SIG-M5 treated with dmso at 0.1 percent for 504 hours (cell line): Measurements from ENCODE around the gene TCF25.
"Not testable (repeated sequence)": the region's sequence is repeated elsewhere in the genome, so short reads cannot be mapped to it uniquely, and the experiment has no call there.

ENCODE experiments used
- DNase-seq: peaks from one replicate; lab custom pipeline; 2025; ENCODE audit not compliant: unreplicated experiment; lab: John Stamatoyannopoulos, UW

TCF25 gene, protein sequence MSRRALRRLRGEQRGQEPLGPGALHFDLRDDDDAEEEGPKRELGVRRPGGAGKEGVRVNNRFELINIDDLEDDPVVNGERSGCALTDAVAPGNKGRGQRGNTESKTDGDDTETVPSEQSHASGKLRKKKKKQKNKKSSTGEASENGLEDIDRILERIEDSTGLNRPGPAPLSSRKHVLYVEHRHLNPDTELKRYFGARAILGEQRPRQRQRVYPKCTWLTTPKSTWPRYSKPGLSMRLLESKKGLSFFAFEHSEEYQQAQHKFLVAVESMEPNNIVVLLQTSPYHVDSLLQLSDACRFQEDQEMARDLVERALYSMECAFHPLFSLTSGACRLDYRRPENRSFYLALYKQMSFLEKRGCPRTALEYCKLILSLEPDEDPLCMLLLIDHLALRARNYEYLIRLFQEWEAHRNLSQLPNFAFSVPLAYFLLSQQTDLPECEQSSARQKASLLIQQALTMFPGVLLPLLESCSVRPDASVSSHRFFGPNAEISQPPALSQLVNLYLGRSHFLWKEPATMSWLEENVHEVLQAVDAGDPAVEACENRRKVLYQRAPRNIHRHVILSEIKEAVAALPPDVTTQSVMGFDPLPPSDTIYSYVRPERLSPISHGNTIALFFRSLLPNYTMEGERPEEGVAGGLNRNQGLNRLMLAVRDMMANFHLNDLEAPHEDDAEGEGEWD

DNA sequence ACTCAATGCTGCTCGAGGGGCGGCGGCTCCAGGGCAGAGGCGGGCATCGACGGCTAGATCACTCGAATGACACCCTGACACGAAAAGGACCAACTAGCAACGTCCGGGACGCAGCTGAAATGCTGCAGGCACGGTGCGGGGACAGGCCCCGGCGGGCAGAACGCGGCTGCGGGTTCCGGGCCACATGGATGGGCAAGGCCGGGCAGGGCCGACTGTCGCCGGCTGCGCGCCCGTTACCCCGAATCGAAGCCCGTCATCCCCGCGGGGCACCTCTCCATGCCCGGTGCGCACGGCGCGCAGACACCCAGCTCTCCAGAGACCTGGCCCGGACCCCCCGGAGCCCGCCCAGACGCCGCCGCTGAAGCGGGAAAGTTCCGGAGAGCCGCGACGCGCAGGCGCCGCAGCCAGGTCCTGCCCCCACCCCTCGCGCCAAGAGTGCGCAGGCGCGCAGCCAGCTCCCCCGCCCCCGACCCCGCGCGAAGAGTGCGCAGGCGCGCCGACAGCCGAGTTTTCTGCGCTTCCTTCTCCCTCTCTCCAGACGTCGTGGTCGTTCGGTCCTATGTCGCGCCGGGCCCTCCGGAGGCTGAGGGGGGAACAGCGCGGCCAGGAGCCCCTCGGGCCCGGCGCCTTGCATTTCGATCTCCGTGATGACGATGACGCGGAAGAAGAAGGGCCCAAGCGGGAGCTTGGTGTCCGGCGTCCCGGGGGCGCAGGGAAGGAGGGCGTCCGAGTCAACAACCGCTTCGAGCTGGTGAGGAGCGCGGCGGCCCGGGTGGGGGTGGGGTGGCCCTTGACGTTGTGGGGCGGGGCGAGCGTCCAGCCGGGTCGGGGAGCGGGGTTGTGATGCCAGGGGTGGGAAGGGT is at the start of gene TCF25:
TSS of gene TCF25 (plus strand) at position 484 of the 863 bp plus-strand sequence. CDS start at position 560, 76 bp downstream.
- peak; percentile 75 for DNase-seq

DNA sequence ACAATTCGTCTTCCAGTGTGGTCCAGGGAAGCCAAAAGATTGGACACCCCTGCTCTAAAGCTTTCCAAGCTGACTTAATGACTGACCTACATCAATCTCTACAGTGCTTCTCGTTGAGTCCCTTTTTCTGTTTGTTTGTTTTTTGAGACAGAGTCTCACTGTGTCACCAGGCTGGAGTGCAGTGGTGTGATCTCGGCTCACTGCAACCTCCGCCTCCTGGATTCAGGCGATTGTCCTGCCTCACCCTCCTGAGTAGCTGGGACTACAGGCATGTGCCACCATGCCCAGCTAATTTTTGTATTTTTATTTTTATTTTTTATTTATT is 49.6 kb upstream of the TCF25 start:
- not testable (repeated sequence) for DNase-seq

DNA sequence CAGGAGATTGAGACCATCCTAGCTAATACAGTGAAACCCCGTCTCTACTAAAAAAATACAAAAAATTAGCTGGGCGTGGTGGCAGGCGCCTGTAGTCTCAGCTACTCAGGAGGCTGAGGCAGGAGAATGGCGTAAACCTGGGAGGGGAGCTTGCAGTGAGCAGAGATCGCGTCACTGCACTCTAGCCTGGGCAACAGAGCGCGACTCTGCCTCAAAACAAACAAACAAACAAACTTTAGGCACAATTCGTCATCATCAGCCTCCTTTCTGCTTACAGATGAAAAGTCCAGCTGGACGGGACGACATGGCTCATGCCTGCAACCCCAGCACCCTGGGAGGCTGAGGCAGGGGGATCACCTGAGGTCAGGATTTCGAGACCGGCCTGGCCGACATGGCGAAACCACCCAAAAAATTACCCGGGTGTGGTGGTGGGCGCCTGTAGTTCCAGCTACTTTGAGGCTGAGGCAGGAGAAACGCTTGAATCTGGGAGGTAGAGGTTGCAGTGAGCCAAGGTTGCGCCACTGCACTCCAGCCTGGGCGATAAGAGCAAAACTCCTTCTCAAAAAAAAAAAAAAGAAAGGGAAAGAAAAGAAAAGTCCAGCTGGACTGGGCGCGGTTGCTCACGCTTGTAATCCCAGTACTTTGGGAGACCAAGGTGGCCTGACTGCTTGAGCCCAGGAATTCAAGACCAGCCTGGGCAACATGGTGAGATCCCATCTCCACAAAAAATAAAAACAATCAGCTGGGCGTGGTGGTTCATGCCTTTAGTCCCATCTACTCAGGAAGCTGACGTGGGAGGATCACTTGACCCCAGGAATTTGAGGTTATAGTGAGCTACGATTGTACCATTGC is 46.6 kb upstream of the TCF25 start:
- DNase-seq: no peak

DNA sequence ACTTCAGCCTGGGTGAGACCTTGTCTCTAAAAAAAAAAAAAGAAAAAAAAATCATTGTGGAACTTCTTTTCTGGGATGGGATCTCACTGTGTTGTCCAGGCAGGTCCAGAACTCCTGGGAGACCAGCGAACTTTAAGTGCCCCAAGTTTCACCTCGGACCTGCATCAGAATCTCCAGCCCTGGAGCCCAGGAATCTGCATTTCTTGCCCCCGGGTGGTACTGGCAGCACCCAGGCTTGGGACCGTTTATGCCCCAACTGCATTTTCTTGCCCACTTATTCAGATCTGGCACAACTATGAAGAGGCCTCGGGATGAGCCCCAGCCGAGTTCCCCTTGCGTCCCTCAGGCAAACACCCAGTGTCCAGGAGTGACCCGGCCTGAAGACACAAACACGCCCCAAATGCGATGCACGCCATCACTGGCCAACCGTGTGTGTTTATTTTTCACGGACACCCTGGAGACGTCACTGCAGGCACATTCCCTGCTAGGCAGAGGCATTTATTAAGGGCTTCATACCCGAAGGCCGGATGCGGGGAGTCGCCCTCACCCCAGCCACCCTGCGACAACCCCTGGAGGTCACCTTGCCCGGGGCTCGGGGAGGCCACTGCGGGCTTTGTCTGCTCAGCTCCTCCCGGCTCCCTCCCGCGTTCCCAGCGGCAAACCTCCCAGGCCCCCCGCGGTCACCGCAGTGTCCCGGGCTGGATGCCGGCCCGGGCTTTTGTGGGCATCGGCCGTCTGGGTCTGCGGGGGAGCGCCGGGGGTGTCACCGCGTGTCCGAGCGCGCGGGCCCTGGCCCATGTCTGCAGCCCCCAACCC is 45.8 kb upstream of the TCF25 start:
- DNase-seq: peak; percentile 39

DNA sequence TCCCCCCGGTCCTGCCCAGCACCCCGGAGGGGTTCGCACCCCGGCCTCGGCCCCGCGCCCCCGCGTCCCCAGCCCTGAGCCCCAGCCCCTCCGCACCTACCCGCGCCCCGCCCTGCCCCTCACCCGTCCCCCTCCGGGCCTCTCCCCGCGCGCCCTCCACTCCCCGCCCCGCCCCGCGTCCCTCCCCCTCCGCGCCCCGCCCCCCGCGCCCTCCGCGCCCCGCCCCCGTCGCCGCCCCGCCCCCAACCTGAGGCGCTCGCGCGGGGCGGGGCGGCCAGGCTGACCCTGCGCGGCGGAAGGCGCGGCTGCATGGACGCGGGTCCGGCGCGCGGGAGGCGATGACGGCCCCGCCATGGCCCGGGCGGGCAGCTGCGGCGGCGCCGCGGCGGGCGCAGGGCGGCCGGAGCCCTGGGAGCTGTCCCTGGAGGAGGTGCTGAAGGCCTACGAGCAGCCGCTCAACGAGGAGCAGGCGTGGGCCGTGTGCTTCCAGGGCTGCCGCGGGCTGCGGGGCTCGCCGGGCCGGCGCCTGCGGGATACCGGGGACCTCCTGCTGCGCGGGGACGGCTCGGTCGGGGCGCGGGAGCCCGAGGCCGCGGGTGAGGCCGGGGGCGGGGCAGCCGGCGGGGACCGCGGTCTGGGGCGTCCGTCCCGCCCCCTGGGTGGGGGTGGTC is 45.1 kb upstream of the TCF25 start, which contains the start of gene SPIRE2:
TSS of gene SPIRE2 (plus strand) at position 277 of the 671 bp plus-strand sequence. CDS start at position 353, 76 bp downstream.
- DNase-seq: peak; percentile 52

DNA sequence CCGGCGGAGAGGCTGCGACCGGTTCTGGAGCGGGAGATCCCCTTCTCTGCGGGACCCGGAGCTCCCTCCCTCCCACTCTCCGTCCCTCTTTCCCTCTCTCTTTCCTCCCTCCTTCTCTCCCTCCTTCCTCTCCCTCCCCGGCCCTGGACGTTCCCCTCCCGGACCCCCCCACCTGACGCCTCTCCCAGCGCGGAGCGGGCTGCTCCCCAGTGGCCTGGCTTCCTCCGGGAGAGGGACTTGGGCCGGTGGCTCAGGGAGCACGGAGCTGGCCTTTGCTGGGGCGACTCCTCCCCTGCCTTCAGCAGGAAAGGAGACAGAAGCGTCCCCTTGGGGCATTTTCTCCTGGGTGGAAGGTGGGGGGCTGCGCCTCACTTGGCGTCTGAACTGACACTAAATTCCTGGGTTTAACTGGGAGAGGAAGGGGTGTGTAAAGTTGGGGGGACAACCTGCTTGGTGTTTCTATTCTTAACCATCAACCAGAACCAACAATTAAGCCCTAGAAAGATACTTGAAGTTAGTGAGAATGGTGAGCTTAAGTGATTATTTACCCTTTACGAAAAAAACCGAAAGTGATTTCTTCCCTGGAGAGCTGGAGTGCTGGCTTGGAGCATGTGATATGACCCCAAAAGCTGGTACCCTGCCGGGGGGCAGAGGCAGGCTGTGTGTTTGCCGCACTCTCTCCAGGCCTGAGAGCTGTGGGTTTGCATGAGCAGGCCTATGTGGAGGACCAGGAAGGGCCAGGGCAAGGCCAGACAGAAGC is 44.3 kb upstream of the TCF25 start:
- DNase-seq: no peak

DNA sequence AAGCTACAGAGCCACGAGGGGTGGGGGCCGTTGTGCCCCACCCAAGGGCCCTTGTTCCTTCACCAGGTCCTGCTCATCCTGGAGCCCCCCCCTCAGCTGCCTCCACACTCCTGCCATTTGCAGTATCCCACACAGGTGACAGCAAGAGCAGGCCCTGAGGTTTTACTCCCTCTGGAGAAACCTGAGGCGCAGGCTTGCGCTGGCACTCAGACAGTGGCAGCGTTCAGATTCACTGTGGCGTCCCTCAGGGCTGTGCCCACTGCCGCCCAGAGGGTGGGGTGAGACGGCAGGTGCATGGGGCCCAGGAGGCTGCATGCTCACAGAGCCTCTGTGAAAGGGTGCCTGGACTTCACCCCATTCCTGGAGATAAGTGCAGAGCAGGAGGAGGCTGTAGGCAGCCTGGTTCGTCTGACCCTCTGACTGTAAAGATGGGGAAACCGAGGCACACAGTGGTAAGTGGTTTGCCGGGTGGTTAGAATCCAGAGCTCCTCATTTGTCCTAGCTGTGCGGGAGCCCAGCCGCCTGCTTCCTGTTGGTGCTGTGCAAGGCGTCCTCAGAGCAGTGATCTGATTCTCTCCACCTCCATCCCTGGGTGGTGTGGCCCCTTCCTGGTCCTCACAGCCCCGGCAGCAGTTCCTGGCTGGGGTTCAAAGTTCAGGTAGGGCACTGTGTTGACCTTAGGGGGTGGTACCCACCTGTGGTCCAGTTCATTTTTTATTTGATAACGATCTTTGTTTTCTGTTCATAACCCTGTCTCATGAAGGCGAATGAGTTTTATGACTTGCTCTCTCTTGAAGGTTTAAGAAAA is 43.6 kb upstream of the TCF25 start:
- no peak for DNase-seq

DNA sequence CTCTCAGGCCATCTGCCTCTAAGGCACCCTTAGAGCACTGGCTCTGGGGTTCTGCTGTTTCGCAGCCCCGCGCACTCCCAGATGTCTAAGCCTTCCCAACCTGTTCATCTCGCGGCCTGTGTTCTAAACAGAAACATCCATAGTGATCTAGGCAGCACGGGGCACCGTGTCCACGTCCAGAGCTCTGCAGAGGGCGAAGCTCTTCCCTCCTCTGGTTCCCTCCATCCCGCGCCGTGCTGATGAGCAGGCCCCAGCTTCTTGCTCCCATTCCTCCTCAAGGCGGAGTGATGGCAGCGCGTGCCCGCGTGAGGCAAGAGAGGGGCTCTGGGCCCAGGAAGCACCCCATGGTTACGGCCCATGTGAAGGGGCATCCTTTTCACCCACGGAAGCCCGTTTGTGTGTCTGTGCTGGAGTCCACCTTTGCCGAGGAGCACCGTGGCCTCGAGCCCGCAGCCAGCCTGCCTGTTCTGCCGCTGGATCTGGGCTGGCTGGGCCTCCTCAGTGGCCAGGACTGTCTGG is 41.5 kb upstream of the TCF25 start:
- DNase-seq: no peak

DNA sequence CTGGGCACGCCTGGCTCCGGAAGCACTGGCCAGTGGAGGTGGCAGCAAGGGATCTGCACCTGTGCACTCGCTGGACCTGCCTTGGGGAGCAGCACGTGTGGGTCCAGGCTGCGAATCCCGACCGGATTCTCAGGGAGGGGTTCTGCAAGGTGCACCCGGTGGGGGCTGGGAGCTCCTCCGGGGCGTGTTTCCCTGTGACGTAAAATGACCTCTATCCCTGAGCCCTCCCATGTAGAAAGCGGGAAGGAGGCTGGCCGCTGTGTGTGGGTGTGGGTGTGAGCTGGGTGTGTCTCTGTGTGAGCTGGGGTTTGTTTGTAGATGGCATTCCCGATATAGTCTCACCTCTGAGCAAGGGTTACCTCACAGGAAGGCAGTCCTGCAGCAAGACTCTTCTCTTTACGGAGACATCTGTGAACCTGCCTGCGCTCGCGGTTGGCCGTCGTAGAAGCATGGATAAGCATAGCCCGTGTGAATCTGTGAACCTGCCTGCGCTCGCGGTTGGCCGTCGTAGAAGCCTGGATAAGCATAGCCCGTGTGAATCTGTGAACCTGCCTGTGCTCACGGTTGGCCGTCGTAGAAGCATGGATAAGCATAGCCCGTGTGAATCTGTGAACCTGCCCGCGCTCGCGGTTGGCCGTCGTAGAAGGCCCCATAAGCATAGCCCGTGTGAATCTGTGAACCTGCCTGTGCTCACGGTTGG is 39.6 kb upstream of the TCF25 start:
- peak; percentile 72 for DNase-seq

DNA sequence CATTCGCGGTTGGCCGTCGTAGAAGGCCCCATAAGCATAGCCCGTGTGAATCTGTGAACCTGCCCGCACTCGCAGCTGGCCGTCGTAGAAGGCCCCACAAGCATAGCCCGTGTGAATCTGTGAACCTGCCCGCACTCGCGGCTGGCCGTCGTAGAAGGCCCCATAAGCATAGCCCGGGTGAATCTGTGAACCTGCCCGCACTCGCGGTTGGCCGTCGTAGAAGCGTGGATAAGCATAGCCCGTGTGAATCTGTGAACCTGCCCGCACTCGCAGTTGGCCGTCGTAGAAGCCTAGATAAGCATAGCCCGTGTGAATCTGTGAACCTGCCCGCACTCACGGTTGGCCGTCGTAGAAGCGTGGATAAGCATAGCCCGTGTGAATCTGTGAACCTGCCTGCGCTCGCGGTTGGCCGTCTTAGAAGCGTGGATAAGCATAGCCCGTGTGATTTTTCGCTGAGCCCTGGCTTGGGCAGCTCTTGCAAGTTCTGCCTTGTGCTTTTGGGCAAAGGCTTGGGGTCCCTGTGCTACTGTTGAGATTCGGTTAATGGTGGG is 38.5 kb upstream of the TCF25 start:
- not testable (repeated sequence) for DNase-seq

DNA sequence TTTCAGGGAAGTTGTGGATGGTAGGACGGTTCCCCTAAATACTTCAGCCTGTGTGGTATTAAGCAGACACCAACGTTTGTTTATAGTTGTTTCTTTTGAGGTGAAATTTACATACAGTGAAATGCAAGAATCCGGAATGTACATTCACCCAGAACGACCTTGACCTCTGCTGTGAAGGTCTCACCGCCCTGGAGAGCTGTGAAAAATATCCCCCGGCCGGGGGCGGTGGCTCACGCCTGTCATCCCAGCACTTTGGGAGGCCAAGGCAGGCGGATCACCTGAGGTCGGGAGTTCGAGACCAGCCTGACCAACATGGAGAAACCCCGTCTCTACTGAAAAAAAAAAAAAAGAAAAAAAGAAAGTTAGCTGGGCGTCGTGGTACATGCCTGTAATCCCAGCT is 36.9 kb upstream of the TCF25 start:
- not testable (repeated sequence) for DNase-seq

DNA sequence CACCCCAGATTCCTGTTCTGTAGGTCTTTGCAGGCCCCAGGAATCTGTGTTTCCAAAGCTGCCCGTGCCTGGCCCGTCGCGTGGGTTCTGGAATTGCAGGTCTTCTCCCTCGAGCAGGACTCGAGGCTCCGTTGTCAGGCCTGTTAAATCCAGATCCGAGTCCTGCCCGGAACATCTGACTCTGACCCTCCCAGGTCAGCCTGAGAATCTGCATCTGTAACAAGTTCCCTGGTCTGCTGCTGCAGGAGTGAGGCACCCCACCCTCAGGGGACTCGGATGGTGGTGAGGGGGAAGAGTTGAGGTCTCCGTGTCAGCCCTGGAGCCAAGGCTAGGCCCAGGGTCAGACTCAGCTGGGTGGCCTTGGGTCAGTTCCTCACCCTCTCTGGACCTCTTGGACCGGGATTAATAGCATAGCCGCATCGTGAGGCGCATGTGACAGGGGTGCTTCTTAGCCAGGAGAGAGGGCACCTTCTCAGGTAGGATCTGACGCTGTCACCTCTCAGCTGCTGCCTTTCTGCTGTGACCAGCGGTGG is 36.3 kb upstream of the TCF25 start:
- DNase-seq: no peak

DNA sequence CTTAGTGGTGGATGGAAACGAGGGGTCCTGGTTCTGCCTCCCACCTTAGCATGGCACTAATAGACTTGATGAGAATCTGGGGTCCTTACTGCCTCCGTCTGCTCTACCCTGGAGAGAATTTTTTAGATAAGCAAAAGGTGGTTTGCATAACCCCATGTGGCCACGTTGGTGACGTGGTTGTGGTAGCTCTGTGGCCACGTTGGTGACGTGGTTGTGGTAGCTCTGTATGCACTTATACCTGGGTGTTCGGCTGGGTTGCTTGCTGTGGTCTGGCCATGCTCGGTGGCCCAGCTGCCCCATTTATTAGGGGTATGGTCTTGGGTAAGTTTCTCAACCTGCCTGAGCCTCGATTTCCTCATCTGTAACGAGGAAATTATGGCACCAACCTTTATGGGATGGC is 32.1 kb upstream of the TCF25 start:
- no peak for DNase-seq

DNA sequence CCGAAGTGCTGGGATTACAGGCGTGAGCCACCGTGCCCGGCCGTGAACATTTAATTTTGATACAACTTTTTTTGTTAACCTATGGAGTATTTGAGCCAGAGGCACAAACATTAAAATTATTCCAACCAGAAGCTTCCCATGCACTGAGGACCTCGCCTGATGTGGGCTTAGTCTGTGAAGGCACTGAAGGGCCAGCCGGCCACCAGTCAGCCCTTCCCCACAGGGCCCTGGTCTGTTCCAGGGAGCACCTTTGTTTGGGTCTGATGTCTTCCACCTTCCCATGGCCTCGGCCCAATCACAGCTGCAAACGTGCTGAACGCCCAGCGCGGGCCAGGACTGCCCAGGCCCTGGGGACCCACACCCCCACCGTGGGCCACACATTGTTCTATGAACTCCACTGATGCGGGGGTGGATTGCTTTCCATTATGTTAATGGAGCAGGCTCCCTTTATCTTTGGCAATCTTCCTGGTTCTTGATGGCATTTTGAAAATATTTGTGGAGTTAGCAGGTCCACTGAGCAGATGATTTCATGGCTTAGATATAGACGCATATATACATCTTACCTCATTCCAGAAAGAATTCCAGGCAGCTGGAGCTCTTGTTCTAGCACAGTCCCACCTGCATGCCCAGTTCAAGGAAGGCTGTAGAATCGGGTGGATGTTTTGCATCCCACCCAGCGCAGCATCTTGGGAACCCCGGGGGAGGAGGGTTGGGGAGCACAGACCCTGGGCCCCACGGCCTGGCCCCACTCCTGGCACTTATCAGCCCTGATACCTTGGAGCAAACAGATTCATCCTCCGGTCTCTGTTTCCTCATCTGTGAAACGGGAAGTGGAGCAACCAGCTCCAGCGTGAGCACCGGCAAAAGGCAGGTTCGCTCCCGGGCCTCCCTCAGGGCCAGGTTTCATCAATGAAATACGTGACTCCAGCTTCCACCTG is 30.7 kb upstream of the TCF25 start:
- peak; percentile 56 for DNase-seq
